Measurements from ENCODE around the gene ABR. TPM values are rescaled to one million over a fixed set of nuclear protein-coding genes. Genes with fewer than 3 reads are reported as not detected.
A peak's percentile ranks its signal among the peaks of the same experiment; 100 is the strongest.
"Not testable (repeated sequence)": the region's sequence is repeated elsewhere in the genome, so short reads cannot be mapped to it uniquely, and the experiment has no call there.

ABR gene
- total RNA-seq, 4 donors from 2014 or later, result 78.0 to 208 (median 106) TPM

DNA sequence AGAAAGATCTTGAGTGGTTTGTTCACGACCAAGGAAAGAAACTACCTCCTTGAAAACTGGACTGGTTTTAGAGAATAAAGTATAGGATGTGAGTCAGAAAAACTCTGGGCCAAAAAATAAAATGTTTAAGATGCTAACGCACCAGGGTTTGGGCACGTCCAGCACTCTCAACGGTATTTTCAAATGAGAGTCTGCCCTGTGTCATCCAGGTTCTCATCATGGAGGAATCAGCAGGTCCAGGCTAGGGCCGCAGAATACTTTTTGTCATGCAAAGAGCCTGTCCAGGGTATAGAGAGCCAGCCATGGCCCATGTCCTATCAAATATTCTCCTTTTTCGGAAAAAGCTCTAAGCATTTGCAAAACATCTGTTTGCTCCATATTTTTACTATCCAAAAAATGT, 202.6 kb downstream of the ABR start:
- Histone ChIP-seq H3K9me3 (no peaks in the 10 kb centered on the region), H3K36me3 (no peaks in the 10 kb centered on the region), H3K4me3 (peak overlapping the region; percentile 0), H3K27me3 (no peaks in the 10 kb centered on the region), H3K4me1 (peaks cover 59% of the 10 kb centered on the region), H3K27ac (no peak overlapping the region)
- TF ChIP-seq POLR2A (IDR thresholded peaks at IDR 0.05), result no peak
- TF ChIP-seq EP300 (IDR thresholded peaks at IDR 0.05), result no peak
- TF ChIP-seq POLR2AphosphoS5 (IDR thresholded peaks at IDR 0.05), result no peak
- no peak for TF ChIP-seq CTCF (IDR thresholded peaks at IDR 0.05)
- WGBS, result 58% methylated on average over 6 of the region's 6 CpGs
- no peak for DNase-seq (ENCODE audit: low spot score in 2 of 2)

- Histone ChIP-seq H3K4me1 (peaks cover 57% of the 10 kb centered on the region), H3K27me3 (no peaks in the 10 kb centered on the region), H3K36me3 (no peaks in the 10 kb centered on the region), H3K27ac (no peak overlapping the region), H3K9me3 (no peaks in the 10 kb centered on the region), H3K4me3 (no peak overlapping the region)
- TF ChIP-seq POLR2AphosphoS5 (IDR thresholded peaks at IDR 0.05), result no peak
- no peak for TF ChIP-seq POLR2A (IDR thresholded peaks at IDR 0.05)
- no peak for TF ChIP-seq EP300 (IDR thresholded peaks at IDR 0.05)
- no peak for TF ChIP-seq CTCF (IDR thresholded peaks at IDR 0.05)
- WGBS, result 63% methylated on average over 6 of the region's 6 CpGs
- no peak for DNase-seq (ENCODE audit: low spot score in 2 of 2)
Measured at GRCh38 chr17:976312-976711, 203.5 kb downstream of the ABR start.

DNA sequence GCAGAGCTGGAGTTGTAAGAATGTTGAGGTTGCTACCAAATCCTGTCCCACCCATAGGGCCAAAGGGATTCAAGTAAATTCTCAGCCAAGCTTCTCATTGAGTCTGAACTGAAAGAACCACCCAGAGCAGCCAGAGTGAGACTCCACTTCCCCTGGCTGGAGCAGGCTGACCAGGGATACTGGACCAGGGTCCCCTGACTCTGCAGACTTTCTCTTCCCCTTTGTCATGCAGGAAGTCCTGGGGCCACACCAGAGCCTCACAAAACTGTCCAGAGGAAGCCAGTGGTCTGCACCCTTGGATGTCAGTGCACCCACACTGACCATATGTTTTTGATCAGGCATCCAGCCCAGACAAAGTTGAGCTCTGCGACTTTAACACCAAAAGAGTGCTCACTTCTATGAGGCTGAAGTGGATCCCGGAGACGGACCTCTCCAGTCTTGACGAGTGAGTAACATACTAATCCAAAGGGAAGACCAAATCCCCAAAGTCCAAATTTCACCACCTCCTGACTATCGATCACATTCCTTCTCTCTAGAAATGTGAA, 204.3 kb downstream of the ABR start:
- DNase-seq (ENCODE audit: low spot score in 2 of 2), result no peak
- no peaks in the 10 kb centered on the region for H3K9me3 ChIP-seq
- 50% methylated on average over 5 of the region's 5 CpGs for WGBS
- peaks cover 48% of the 10 kb centered on the region for H3K4me1 ChIP-seq
- TF ChIP-seq POLR2A (IDR thresholded peaks at IDR 0.05) (no peak), POLR2AphosphoS5 (IDR thresholded peaks at IDR 0.05) (no peak), EP300 (IDR thresholded peaks at IDR 0.05) (no peak), CTCF (IDR thresholded peaks at IDR 0.05) (no peak)
- no peaks in the 10 kb centered on the region for H3K36me3 ChIP-seq
- no peak overlapping the region for H3K4me3 ChIP-seq
- H3K27me3 ChIP-seq, result no peaks in the 10 kb centered on the region
- no peak overlapping the region for H3K27ac ChIP-seq

DNA sequence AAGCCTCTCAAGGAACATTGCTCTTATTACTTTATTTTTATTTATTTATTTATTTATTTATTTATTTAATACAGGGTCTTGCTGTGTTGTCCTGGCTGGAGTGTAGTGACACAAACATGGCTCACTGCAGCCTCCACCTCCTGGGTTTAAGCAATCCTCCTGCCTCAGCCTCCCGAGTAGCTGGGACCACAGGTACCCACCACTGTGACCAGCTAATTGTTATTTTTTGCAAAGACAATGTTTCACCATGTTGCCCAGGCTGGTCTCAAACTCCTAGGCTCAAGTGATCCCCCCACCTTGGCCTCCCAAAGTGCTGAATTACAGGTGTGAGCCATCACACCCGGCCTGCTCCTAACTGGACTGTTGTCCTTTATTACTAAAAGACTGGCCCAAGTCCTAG, 205.0 kb downstream of the ABR start:
- 83% methylated on average over 2 of the region's 2 CpGs for whole genome bisulfite sequencing
- H3K27ac ChIP-seq, result not testable (repeated sequence)
- H3K4me1 ChIP-seq, result peaks cover 43% of the 10 kb centered on the region

GRCh38 chr17:973053-973452, 206.7 kb downstream of the ABR start:
- Histone ChIP-seq H3K36me3 (no peaks in the 10 kb centered on the region), H3K4me3 (no peak overlapping the region), H3K4me1 (peaks cover 34% of the 10 kb centered on the region), H3K27me3 (no peaks in the 10 kb centered on the region), H3K9me3 (no peaks in the 10 kb centered on the region), H3K27ac (peak overlapping the region; percentile 45)
- WGBS, result 51% methylated on average over 10 of the region's 12 CpGs
- TF ChIP-seq CTCF (IDR thresholded peaks at IDR 0.05) (no peak), EP300 (IDR thresholded peaks at IDR 0.05) (no peak), POLR2A (IDR thresholded peaks at IDR 0.05) (no peak), POLR2AphosphoS5 (IDR thresholded peaks at IDR 0.05) (no peak)
- DNase-seq (ENCODE audit: low spot score in 2 of 2), result no peak

More for the DNA sequence above, 205.0 kb downstream of the ABR start:
- not testable (repeated sequence) for DNase-seq (ENCODE audit: low spot score in 2 of 2); H3K9me3 ChIP-seq; H3K4me3 ChIP-seq; H3K36me3 ChIP-seq; H3K27me3 ChIP-seq

GRCh38 chr17:971861-972260, 207.9 kb downstream of the ABR start:
- not testable (repeated sequence) for H3K4me3 ChIP-seq
- 92% methylated on average over 14 of the region's 14 CpGs for WGBS

More at GRCh38 chr17:971861-972260, 207.9 kb downstream of the ABR start:
- H3K27ac ChIP-seq; H3K27me3 ChIP-seq; H3K36me3 ChIP-seq; H3K9me3 ChIP-seq; DNase-seq (ENCODE audit: low spot score in 2 of 2): not testable (repeated sequence)
- peaks cover 24% of the 10 kb centered on the region for H3K4me1 ChIP-seq

Measured in suprapubic skin (tissue), 4 donors.